Fibroblast of villous mesenchyme (primary cell): ENCODE measurements around the gene C19orf73. TPM values are rescaled to one million over a fixed set of nuclear protein-coding genes. Genes with fewer than 3 reads are reported as not detected.

ENCODE experiments used
- DNase-seq: peaks from one replicate; pipeline ENCODE4 v3.0.0-alpha.2; 2010; ENCODE audit warnings: low read depth
- H3K4me3 ChIP-seq: 2 replicates; pipeline ENCODE4 v1.5.1; 2011; ENCODE audit warnings: low read depth, mild to moderate bottlenecking, low read length
- total RNA-seq: library from RNA; depleted of rRNA; stranded (reverse); fragments of >200 nt; gene quantifications from 2 replicates; pipeline ENCODE4 v1.2.3, GENCODE V29; 2012
- TF ChIP-seq, protein P1 (sequence below): IDR thresholded peaks from 2 replicates; pipeline ENCODE4 v1.5.1; 2012; ENCODE audit warnings: low read depth, mild to moderate bottlenecking, low read length; ENCODE audit not compliant: insufficient read depth

C19orf73 gene
- total RNA-seq, 1 donor, result not detected

DNA sequence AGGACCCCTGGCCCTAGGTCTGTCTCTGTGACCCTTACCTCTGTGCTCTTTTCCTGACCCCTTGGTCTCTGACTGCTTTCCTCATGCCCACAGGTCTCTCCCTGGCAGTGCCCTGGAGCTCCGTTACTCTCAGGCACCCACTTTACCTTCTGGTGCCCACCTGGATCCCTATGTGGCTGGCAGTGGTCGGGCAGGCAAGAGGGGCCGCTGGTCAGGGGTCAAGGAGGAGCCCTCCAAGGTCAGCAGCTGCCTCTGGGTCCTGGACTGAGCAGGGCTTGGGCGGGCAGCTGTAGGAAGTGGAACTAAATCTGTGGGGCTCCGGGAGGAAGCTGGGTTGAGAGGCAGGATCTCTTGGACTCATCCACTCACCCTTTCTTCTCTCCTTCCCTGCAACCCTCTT lies 16.7 kb upstream of the C19orf73 start:
- no peak for DNase-seq

DNA sequence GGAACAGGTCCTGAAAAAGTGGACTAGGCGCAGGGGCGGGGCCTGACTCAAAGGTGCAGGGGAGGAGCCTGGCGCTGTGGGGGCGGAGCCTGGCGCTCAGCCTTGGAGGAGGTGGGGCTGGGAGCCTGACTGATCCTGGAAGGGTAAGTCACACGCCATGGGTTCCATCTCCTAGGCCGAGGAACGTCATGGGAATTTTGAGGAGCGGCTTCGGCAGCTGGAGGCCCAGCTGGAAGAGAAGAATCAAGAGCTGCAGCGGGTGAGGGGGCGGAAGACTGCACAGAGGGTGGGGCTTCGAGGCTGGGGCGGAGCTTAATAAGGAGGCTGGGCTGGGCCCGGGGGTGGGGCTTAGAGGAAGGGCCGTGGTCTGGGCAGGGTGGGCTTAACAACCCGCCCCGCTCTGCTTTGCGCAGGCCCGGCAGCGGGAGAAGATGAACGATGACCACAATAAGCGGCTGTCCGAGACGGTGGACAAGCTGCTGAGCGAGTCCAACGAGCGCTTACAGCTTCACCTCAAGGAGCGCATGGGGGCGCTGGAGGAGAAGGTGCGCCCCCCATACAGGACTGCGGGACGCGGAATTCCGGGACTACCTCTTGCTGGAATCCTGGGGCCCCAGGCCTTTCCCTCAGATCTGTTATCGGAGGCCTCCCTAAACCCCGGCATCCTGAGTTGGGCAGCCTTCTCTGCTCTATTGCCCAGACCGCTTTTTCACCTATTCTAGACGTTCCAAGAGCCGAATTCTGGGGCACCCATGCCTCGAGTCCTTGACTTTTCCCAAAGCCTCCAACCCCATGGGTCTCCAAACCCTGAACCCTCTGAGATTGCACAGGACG lies 14.9 kb upstream of the C19orf73 start:
- TF ChIP-seq, protein P1, sequence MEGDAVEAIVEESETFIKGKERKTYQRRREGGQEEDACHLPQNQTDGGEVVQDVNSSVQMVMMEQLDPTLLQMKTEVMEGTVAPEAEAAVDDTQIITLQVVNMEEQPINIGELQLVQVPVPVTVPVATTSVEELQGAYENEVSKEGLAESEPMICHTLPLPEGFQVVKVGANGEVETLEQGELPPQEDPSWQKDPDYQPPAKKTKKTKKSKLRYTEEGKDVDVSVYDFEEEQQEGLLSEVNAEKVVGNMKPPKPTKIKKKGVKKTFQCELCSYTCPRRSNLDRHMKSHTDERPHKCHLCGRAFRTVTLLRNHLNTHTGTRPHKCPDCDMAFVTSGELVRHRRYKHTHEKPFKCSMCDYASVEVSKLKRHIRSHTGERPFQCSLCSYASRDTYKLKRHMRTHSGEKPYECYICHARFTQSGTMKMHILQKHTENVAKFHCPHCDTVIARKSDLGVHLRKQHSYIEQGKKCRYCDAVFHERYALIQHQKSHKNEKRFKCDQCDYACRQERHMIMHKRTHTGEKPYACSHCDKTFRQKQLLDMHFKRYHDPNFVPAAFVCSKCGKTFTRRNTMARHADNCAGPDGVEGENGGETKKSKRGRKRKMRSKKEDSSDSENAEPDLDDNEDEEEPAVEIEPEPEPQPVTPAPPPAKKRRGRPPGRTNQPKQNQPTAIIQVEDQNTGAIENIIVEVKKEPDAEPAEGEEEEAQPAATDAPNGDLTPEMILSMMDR, result no peak
- peak; percentile 63 for DNase-seq
- peak overlapping the region; percentile 44 for H3K4me3 ChIP-seq

More for the DNA sequence above, 16.7 kb upstream of the C19orf73 start:
- TF ChIP-seq, protein P1, result no peak
- no peak overlapping the region for H3K4me3 ChIP-seq

DNA sequence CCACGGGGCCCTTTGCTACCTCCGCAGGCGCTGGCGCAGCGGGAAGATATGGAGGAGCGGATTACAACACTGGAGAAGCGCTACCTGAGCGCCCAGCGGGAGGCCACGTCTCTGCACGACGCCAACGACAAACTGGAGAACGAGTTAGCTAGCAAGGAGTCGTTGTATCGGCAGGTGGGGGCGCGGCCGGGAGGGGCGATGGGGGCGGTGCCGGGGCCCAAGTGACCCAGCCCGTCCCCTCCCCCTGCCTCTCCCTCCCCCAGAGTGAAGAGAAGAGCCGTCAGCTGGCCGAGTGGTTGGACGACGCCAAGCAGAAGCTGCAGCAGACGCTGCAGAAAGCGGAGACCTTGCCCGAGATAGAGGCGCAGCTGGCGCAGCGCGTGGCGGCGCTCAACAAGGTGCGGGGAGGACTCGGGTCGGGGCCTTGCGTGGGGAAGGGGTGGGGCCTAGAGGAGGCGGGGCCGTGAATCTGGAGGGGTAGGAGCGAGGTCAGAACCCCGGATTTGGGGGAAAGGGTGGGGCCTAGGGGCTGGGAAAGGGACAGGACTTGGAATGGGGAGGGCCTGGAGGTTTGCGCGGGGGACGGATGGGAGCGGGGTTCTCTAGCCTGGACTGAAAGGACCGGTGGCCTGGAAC lies 14.1 kb upstream of the C19orf73 start:
- TF ChIP-seq, protein P1, result no peak
- no peak for DNase-seq
- peak overlapping the region; percentile 44 for H3K4me3 ChIP-seq

DNA sequence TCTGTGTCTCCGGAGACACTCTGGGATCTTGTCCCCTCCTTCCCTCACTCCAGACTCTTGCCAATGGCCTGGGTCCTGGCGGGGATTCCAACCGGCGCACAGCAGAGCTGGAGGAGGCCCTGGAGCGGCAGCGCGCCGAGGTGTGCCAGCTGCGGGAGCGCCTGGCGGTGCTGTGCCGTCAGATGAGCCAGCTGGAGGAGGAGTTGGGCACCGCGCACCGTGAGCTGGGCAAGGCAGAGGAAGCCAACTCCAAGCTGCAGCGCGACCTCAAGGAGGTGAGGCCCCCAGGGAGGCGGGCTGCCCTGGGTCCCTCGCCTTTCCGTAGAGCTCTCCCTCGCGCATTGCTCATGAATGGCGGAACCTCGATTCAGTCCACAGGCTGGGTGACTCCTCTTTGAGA lies 11.4 kb upstream of the C19orf73 start:
- TF ChIP-seq, protein P1, result no peak
- no peak for DNase-seq
- no peak overlapping the region for H3K4me3 ChIP-seq

DNA sequence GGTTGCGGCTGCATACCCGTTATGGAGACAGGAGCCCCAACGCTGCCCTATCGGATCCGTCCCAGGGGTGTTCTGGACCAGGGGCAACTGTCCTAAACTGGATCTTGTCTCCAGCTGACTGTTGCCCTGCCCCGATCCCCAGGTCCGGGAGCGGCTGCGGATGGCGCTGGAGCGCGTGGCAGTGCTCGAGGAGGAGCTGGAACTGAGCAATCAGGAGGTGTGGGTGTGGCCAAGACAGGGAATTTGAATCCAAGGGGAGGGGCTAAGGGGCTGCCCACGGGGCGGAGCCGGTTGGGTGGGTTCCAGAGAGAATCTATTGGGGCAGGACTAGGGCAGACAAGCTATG lies 10.3 kb upstream of the C19orf73 start:
- peak; percentile 36 for DNase-seq
- H3K4me3 ChIP-seq, result peak overlapping the region; percentile 61
- TF ChIP-seq, protein P1, result no peak

DNA sequence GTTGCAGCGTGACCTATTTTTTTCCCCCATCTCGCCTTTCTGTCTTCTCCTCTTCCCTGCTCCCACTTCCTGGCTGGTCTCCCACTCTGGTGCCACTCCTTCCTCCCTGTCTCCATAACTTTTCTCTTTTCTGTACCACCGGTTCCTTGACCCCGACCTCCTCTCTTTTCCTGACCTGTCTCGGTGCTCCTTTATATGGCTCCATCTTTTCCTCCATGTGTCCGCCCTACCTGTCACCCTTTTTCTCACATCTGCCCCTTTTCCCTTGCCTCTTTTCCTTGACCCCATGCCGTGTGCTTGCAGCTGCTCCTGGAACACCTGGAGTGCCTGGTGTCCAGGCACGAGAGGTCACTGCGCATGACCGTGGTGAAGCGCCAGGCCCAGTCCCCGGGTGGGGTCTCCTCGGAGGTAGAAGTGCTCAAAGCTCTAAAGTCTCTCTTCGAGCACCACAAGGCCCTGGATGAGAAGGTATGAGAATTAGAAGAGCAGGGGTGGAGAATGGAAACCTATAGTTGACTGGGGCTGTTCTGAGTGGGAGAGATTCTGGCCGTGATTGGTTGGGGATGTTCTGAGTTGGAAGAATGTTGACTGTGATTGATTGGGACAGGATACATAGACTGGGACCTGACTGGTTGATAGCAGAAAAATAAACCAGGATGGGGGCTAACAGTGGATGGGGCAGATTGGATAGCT lies 9.7 kb upstream of the C19orf73 start:
- DNase-seq, result no peak
- peak overlapping the region; percentile 61 for H3K4me3 ChIP-seq
- TF ChIP-seq, protein P1, result no peak
